IMR-90 (cell line): ENCODE data around the gene ABTB2. TPM values are rescaled to one million over a fixed set of nuclear protein-coding genes. Genes with fewer than 3 reads are reported as not detected.

ENCODE experiments used
- ATAC-seq: fragments of 200-7000 bp; cut with Tn5 transposase; 2 replicates; pipeline ENCODE4 v1.9.1; 2020; ENCODE audit warnings: low read depth, mild to moderate bottlenecking, moderate library complexity
- BruUV-seq: library from RNA; stranded (reverse); fragments of 400-500 nt; replicated peaks from 2 replicates; lab custom pipeline; 2021; lab: Mats Ljungman, UMichigan
- CTCF ChIA-PET: fragments of 300-600 bp; formaldehyde crosslinking; extraction: SDS; loops from one replicate; lab custom pipeline; 2021; ENCODE audit warnings: antibody characterized with exemption; lab: Yijun Ruan, JAX
- POLR2A ChIA-PET: fragments of 300-600 bp; sonication (Branson Sonifier 250); formaldehyde crosslinking; loops from one replicate; lab custom pipeline; 2022; ENCODE audit warnings: antibody characterized with exemption; ENCODE audit not compliant: unreplicated experiment; lab: Charles Lee
- DNase-seq: peaks from one replicate; pipeline ENCODE4 v3.0.0; 2013
- H2AFZ ChIP-seq: replicated peaks from 2 replicates; pipeline ENCODE3; 2013; ENCODE audit warnings: low read length, mild to moderate bottlenecking; ENCODE audit not compliant: poor library complexity
- H2AK5ac ChIP-seq: 2 replicates; pipeline ENCODE4 v1.6.1; 2013; ENCODE audit warnings: low read depth, low read length, inconsistent platforms
- H2AK9ac ChIP-seq: replicated peaks from 2 replicates; pipeline ENCODE3; 2013; ENCODE audit warnings: mild to moderate bottlenecking, low read depth, low read length, moderate library complexity; ENCODE audit not compliant: poor library complexity
- H2BK120ac ChIP-seq: 2 replicates; pipeline ENCODE4 v1.6.1; 2013; ENCODE audit warnings: low read depth, low read length, inconsistent platforms
- H2BK15ac ChIP-seq: 3 replicates; pipeline ENCODE4 v1.6.1; 2013; ENCODE audit warnings: low read depth, low read length, inconsistent platforms
- H2BK20ac ChIP-seq: 2 replicates; pipeline ENCODE4 v1.6.1; 2013; ENCODE audit warnings: low read depth, mild to moderate bottlenecking, inconsistent platforms, low read length, moderate library complexity
- H2BK5ac ChIP-seq: 2 replicates; pipeline ENCODE4 v1.6.1; 2013; ENCODE audit warnings: mild to moderate bottlenecking, low read depth, low read length, inconsistent platforms; ENCODE audit not compliant: poor library complexity, severe bottlenecking
- H3K14ac ChIP-seq: replicated peaks from 2 replicates; pipeline ENCODE4 v1.6.1; 2013; ENCODE audit warnings: low read depth, low read length, inconsistent platforms
- H3K18ac ChIP-seq: 2 replicates; pipeline ENCODE4 v1.6.1; 2013; ENCODE audit warnings: low read depth, low read length, control low read depth
- H3K23ac ChIP-seq: 2 replicates; pipeline ENCODE4 v1.6.1; 2013; ENCODE audit warnings: low read depth, low read length, inconsistent platforms
- H3K27ac ChIP-seq: 2 replicates; pipeline ENCODE4 v1.5.1; 2013; ENCODE audit warnings: mild to moderate bottlenecking, control low read depth, low read length; ENCODE audit not compliant: insufficient read depth
- H3K27me3 ChIP-seq: 2 replicates; pipeline ENCODE4 v1.6.1; 2013; ENCODE audit warnings: low read length; ENCODE audit not compliant: control insufficient read depth, insufficient read depth
- H3K36me3 ChIP-seq: 2 replicates; pipeline ENCODE4 v1.6.1; 2013; ENCODE audit warnings: low read length, mixed read lengths; ENCODE audit not compliant: control insufficient read depth, insufficient read depth
- H3K4ac ChIP-seq: 2 replicates; pipeline ENCODE4 v1.6.1; 2013; ENCODE audit warnings: low read depth, low read length, inconsistent platforms
- H3K4me1 ChIP-seq: 2 replicates; pipeline ENCODE4 v1.6.1; 2013; ENCODE audit warnings: low read length, mixed read lengths; ENCODE audit not compliant: control insufficient read depth, insufficient read depth
- H3K4me2 ChIP-seq: 2 replicates; pipeline ENCODE4 v1.6.1; 2013; ENCODE audit warnings: low read depth, mild to moderate bottlenecking, control low read depth, low read length, moderate library complexity
- H3K4me3 ChIP-seq: 2 replicates; pipeline ENCODE4 v1.5.1; 2013; ENCODE audit warnings: low read depth, mild to moderate bottlenecking, control low read depth, low read length, moderate library complexity; ENCODE audit not compliant: insufficient read depth
- H3K56ac ChIP-seq: 2 replicates; pipeline ENCODE4 v1.6.1; 2013; ENCODE audit warnings: low read length, inconsistent platforms; ENCODE audit not compliant: insufficient read depth; ENCODE audit errors: extremely low read depth
- H3K79me1 ChIP-seq, 2 experiments: 2 replicates each; pipeline ENCODE4 v1.6.1; 2013; ENCODE audit warnings: low read length in 2 of 2, inconsistent platforms in 1 of 2, low read depth in 1 of 2
- H3K9ac ChIP-seq: 2 replicates; pipeline ENCODE4 v1.6.1; 2013; ENCODE audit warnings: low read depth, low read length, control low read depth
- H3K9me1 ChIP-seq: 2 replicates; pipeline ENCODE4 v1.6.1; 2013; ENCODE audit warnings: low read length, inconsistent platforms; ENCODE audit not compliant: insufficient read depth
- H3K9me3 ChIP-seq: 2 replicates; pipeline ENCODE4 v1.6.1; 2013; ENCODE audit warnings: low read length; ENCODE audit not compliant: control insufficient read depth, insufficient read depth
- H4K20me1 ChIP-seq: 2 replicates; pipeline ENCODE4 v1.6.1; 2013; ENCODE audit warnings: low read length, inconsistent platforms; ENCODE audit not compliant: insufficient read depth
- H4K5ac ChIP-seq: 2 replicates; pipeline ENCODE4 v1.6.1; 2013; ENCODE audit warnings: mild to moderate bottlenecking, low read depth, low read length, control low read depth
- H4K8ac ChIP-seq, 2 experiments: 2 replicates each; pipeline ENCODE4 v1.6.1; 2013; ENCODE audit warnings: low read depth in 2 of 2, low read length in 2 of 2, control low read depth in 1 of 2, inconsistent platforms in 1 of 2
- H4K91ac ChIP-seq: 2 replicates; pipeline ENCODE4 v1.6.1; 2013; ENCODE audit warnings: low read depth, low read length, inconsistent platforms; ENCODE audit not compliant: insufficient read depth
- CEBPB ChIP-seq: IDR thresholded peaks from 2 replicates; pipeline ENCODE4 v1.6.1; 2012; ENCODE audit warnings: low read depth, low read length, improper control_type of control experiment
- MAFK ChIP-seq: IDR thresholded peaks from 2 replicates; pipeline ENCODE4 v1.6.1; 2012; ENCODE audit warnings: low read depth, low read length, improper control_type of control experiment
- NFE2L2 ChIP-seq: fragments of 150-350 bp; IDR thresholded peaks from 2 replicates; pipeline ENCODE4 v1.6.1; 2016; ENCODE audit warnings: low read depth, mild to moderate bottlenecking, low read length
- USF2 ChIP-seq: fragments of 150-350 bp; IDR thresholded peaks from 2 replicates; pipeline ENCODE4 v1.6.1; 2017; ENCODE audit warnings: mild to moderate bottlenecking, antibody characterized with exemption, low read length, low read depth
- WGBS, 2 experiments: methylation state at CpG; one replicate each; pipeline versions ENCODE4 v1.1.5 to v1.1.7; 2013; ENCODE audit warnings: missing lambda C conversion rate in 2 of 2; ENCODE audit not compliant: insufficient read length in 1 of 2; ENCODE audit errors: extremely low coverage in 2 of 2; 5-methylcytosine and 5-hydroxymethylcytosine counted together
- dilution Hi-C: fragments of 300-500 bp; cut with HindIII; formaldehyde crosslinking; loops from one replicate; pipeline ENCODE4 v1.14.3; 2018; ENCODE audit warnings: low sequenced_read_pairs; ENCODE audit not compliant: unreplicated experiment
- in situ Hi-C: fragments of 300-500 bp; cut with MboI; formaldehyde crosslinking; loops from 3 replicates; pipeline ENCODE4 v1.14.3; 2019; ENCODE audit warnings: low sequenced_read_pairs, inconsistent platforms, mixed read lengths
- intact Hi-C: fragments of 100-400 bp; cut with micrococcal nuclease; formaldehyde crosslinking; loops from 2 replicates; pipeline ENCODE4 v1.10.0; 2022
- polyA plus RNA-seq, 3 experiments: library from polyadenylated mRNA; depleted of rRNA; stranded (reverse); fragments of >200 nt; gene quantifications; 2 replicates each; pipeline ENCODE4 v1.2.3, GENCODE V29; 2012; ENCODE audit warnings: low replicate concordance in 1 of 3
- total RNA-seq: library from RNA; depleted of rRNA; stranded (reverse); fragments of >200 nt; gene quantifications from 2 replicates; pipeline ENCODE4 v1.2.3, GENCODE V29; 2012

The ABTB2 gene
- total and polyA plus RNA-seq, 2 of the 4 experiments (the other 2 are of a cell fraction), result 0.18 to 2.0 TPM

- H3K9me1 ChIP-seq, result no peaks in the 10 kb centered on the region
- no peak overlapping the region for H2AK9ac ChIP-seq
- peaks cover 3% of the 10 kb centered on the region; the same call in 1 of the 2 replicates for H3K4me1 ChIP-seq
- DNase-seq (peak; percentile 53), ATAC-seq (peak; percentile 44; the same call in 1 of the 2 replicates)
- no peak overlapping the region for H3K56ac ChIP-seq
- H2BK5ac ChIP-seq, result no peak overlapping the region
- H3K27ac ChIP-seq, result no peak overlapping the region
- H3K9ac ChIP-seq, result no peak overlapping the region
- no peak overlapping the region for H2BK15ac ChIP-seq
- no CpG with 5 or more reads among the region's 2 CpGs for WGBS, 2 experiments
- H2AK5ac ChIP-seq, result no peak overlapping the region
- TF ChIP-seq USF2 (no peak), MAFK (no peak), CEBPB (0 out of 2 replicates have a peak, but pooled peaks have one; percentile 24), NFE2L2 (no peak)
- POLR2A ChIA-PET, result no interaction called here
- no peak overlapping the region for H4K8ac ChIP-seq
- H3K4me2 ChIP-seq, result no peak overlapping the region
- BruUV-seq, result no TSS peak
- in situ Hi-C loops, result no loop called here
- dilution Hi-C loops, result no loop called here
- H3K4ac ChIP-seq, result no peak overlapping the region
- CTCF ChIA-PET, result interaction anchor here (0.6 to 0.8 kb wide), 2 partner anchors 10 to 26 kb away, joined by 3 read pairs; no protein-coding TSS in a partner anchor
- no peak overlapping the region for H2BK20ac ChIP-seq
- H3K79me1 ChIP-seq, result no peaks in the 10 kb centered on the region
- no peak overlapping the region for H4K91ac ChIP-seq
- H3K14ac ChIP-seq, result no peak overlapping the region
- H3K36me3 ChIP-seq, result no peaks in the 10 kb centered on the region
- intact Hi-C loops, result no loop called here
- 0 out of 2 replicates have a peak, but pooled peaks cover 4% of the 10 kb centered on the region for H3K27me3 ChIP-seq
- no peak overlapping the region for H3K23ac ChIP-seq
- H2AFZ ChIP-seq, result no peak overlapping the region
- H2BK120ac ChIP-seq, result no peak overlapping the region
- H3K18ac ChIP-seq, result no peak overlapping the region
- no peak overlapping the region for H3K4me3 ChIP-seq
- H4K20me1 ChIP-seq, result no peaks in the 10 kb centered on the region
- peaks cover 19% of the 10 kb centered on the region for H3K9me3 ChIP-seq
- no peak overlapping the region for H4K5ac ChIP-seq
These were observed 22.9 kb upstream of the ABTB2 start for GRCh38 chr11:34380696-34381095.
